OCI-M2 (cell line): Measurements from ENCODE around the gene PTPN6.

Experiments
- DNase-seq: peaks from one replicate; lab custom pipeline; 2025; ENCODE audit not compliant: unreplicated experiment; lab: John Stamatoyannopoulos, UW

PTPN6 gene

GRCh38 chr12:6923003-6923732, 28.0 kb upstream of the PTPN6 start:
- DNase-seq, result no peak

- no peak for DNase-seq
Measured at GRCh38 chr12:6923851-6924250, 27.3 kb upstream of the PTPN6 start.

- DNase-seq, result no peak
Measured at GRCh38 chr12:6925239-6925539, 26.0 kb upstream of the PTPN6 start.

GRCh38 chr12:6925540-6926279, 25.4 kb upstream of the PTPN6 start:
- no peak for DNase-seq

- DNase-seq, result no peak
Measured at GRCh38 chr12:6927379-6928021, 23.7 kb upstream of the PTPN6 start, which contains the start of gene ATN1. ATN1 (plus strand) TSS chr12:6927959; CDS start chr12:6934002, 6,043 bp downstream.

GRCh38 chr12:6928022-6928702, 23.0 kb upstream of the PTPN6 start:
- no peak for DNase-seq

- no peak for DNase-seq
Measured at GRCh38 chr12:6928703-6929407, 22.3 kb upstream of the PTPN6 start.

GRCh38 chr12:6929466-6930452, 21.4 kb upstream of the PTPN6 start:
- no peak for DNase-seq

GRCh38 chr12:6932766-6933165, 18.4 kb upstream of the PTPN6 start:
- DNase-seq, result no peak

GRCh38 chr12:6934110-6934509, 17.0 kb upstream of the PTPN6 start:
- no peak for DNase-seq

- no peak for DNase-seq
Measured at GRCh38 chr12:6935371-6936193, 15.6 kb upstream of the PTPN6 start.

- DNase-seq, result no peak
Measured at GRCh38 chr12:6936194-6936635, 14.9 kb upstream of the PTPN6 start.

- no peak for DNase-seq
Measured at GRCh38 chr12:6936636-6937480, 14.3 kb upstream of the PTPN6 start.

GRCh38 chr12:6937481-6938352, 13.4 kb upstream of the PTPN6 start:
- DNase-seq, result peak; percentile 53

- DNase-seq, result no peak
Measured at GRCh38 chr12:6938353-6939190, 12.6 kb upstream of the PTPN6 start.

- no peak for DNase-seq
Measured at GRCh38 chr12:6939191-6939540, 12.0 kb upstream of the PTPN6 start.
